Measurements from ENCODE around the gene DYNC1LI2.

Gene DYNC1LI2

GRCh38 chr16:66752379-66752778 lies 970 bp upstream of the DYNC1LI2 start:
- POLR2A ChIA-PET, result no interaction called here
- no peak for TF ChIP-seq CTCF (IDR thresholded peaks at IDR 0.05; ENCODE audit: control extremely low read depth, extremely low read depth, low read depth, missing control alignments)

GRCh38 chr16:66751992-66752322 lies 548 bp upstream of the DYNC1LI2 start:
- ChIA-PET CTCF (interaction anchor here (0.7 to 7.7 kb wide), 25 partner anchors 10 to 381 kb away, joined by 3 to 46 read pairs (median 4); partner anchors contain the start of genes CMTM4 and NAE1), POLR2A (no interaction called here)
- TF ChIP-seq CTCF (IDR thresholded peaks at IDR 0.05; ENCODE audit: control extremely low read depth, extremely low read depth, low read depth, missing control alignments), result no peak
- no peak for DNase-seq (ENCODE audit: extremely low spot score)

More at GRCh38 chr16:66752379-66752778, 970 bp upstream of the DYNC1LI2 start:
- DNase-seq (ENCODE audit: extremely low spot score), result no peak
- CTCF ChIA-PET, result interaction anchor here (0.7 to 7.7 kb wide), 22 partner anchors 10 to 381 kb away, joined by 3 to 46 read pairs (median 4); partner anchors contain the start of genes CMTM4 and NAE1

GRCh38 chr16:66751053-66751302 lies 431 bp downstream of the DYNC1LI2 start:
- POLR2A ChIA-PET, result no interaction called here
- TF ChIP-seq CTCF (IDR thresholded peaks at IDR 0.05; ENCODE audit: control extremely low read depth, extremely low read depth, low read depth, missing control alignments), result no peak
- CTCF ChIA-PET, result interaction anchor here (0.6 to 7.7 kb wide), 21 partner anchors 9 to 161 kb away, joined by 3 to 46 read pairs (median 4); partner anchors contain the start of genes CMTM4, NAE1 and PDP2
- DNase-seq (ENCODE audit: extremely low spot score), result no peak

- ChIA-PET POLR2A (no interaction called here), CTCF (interaction anchor here (0.7 to 7.7 kb wide), 9 partner anchors 8 to 130 kb away, joined by 3 to 46 read pairs (median 8); partner anchors contain the start of genes CMTM4, NAE1 and PDP2)
- no peak for TF ChIP-seq CTCF (IDR thresholded peaks at IDR 0.05; ENCODE audit: control extremely low read depth, extremely low read depth, low read depth, missing control alignments)
- peak; percentile 17 for DNase-seq (ENCODE audit: extremely low spot score)
Measured at GRCh38 chr16:66750279-66751052, 943 bp downstream of the DYNC1LI2 start.

- CTCF ChIA-PET, result interaction anchor here (1.2 to 2.7 kb wide), 5 partner anchors 10 to 121 kb away, joined by 3 to 12 read pairs (median 8); partner anchors contain the start of gene NAE1
- POLR2A ChIA-PET, result interaction anchor here (0.7 kb wide), 2 partner anchors 110 to 194 kb away, joined by 3 to 4 read pairs; partner anchors contain the start of gene CKLF
- no peak for TF ChIP-seq CTCF (IDR thresholded peaks at IDR 0.05; ENCODE audit: control extremely low read depth, extremely low read depth, low read depth, missing control alignments)
- no peak for DNase-seq (ENCODE audit: extremely low spot score)
Measured at GRCh38 chr16:66746682-66747081, 4.7 kb downstream of the DYNC1LI2 start.

GRCh38 chr16:66746048-66746447 lies 5.4 kb downstream of the DYNC1LI2 start:
- POLR2A ChIA-PET, result no interaction called here
- TF ChIP-seq CTCF (IDR thresholded peaks at IDR 0.05; ENCODE audit: control extremely low read depth, extremely low read depth, low read depth, missing control alignments), result no peak
- CTCF ChIA-PET, result interaction anchor here (1.1 to 2.7 kb wide), 6 partner anchors 9 to 137 kb away, joined by 3 to 12 read pairs (median 6); partner anchors contain the start of gene NAE1
- DNase-seq (ENCODE audit: extremely low spot score), result no peak
